Vagina (tissue), 2 donors: ENCODE data around the gene EVL. TPM values are rescaled to one million over a fixed set of nuclear protein-coding genes. Genes with fewer than 3 reads are reported as not detected.
"Not testable (repeated sequence)": the region's sequence is repeated elsewhere in the genome, so short reads cannot be mapped to it uniquely, and the experiment has no call there.

ENCODE experiments used
- DNase-seq, 2 donors: peaks; one replicate each; pipeline ENCODE4 v3.0.0-alpha.2; 2017; ENCODE audit errors: extremely low spot score in 2 of 2
- H3K27ac ChIP-seq: fragments of 200-600 bp; sonication (generic); one replicate; pipeline ENCODE4 v1.5.1; 2019
- H3K27me3 ChIP-seq: fragments of 200-600 bp; sonication (generic); one replicate; pipeline ENCODE4 v1.5.1; 2019
- H3K36me3 ChIP-seq, 2 donors: fragments of 200-600 bp; sonication (generic); one replicate each; pipeline ENCODE4 v1.5.1; 2017 to 2019
- H3K4me1 ChIP-seq: fragments of 200-600 bp; sonication (generic); one replicate; pipeline ENCODE4 v1.5.1; 2019
- H3K4me3 ChIP-seq, 2 donors: fragments of 200-600 bp; sonication (generic); 1 replicate in 1 of 2; 2 replicates in 1 of 2; pipeline ENCODE4 v1.5.1; 2016 to 2019
- H3K9me3 ChIP-seq: fragments of 200-600 bp; sonication (generic); one replicate; pipeline ENCODE4 v1.5.1; 2019
- CTCF ChIP-seq, 3 experiments: fragments of 450-650 bp in 2 of 3; fragments of 200-600 bp in 1 of 3; sonication (generic) in 1 of 3; IDR thresholded peaks; one replicate each; pipeline ENCODE4 v1.5.1; 2017 to 2019; ENCODE audit warnings: antibody characterized with exemption in 3 of 3, mild to moderate bottlenecking in 2 of 3, moderate library complexity in 2 of 3
- POLR2A ChIP-seq, 2 donors: fragments of 450-650 bp; IDR thresholded peaks; one replicate each; pipeline ENCODE4 v1.6.1; 2017; ENCODE audit warnings: antibody characterized with exemption in 2 of 2, mild to moderate bottlenecking in 2 of 2, moderate library complexity in 2 of 2
- POLR2AphosphoS5 ChIP-seq, 2 donors: sonication (generic); formaldehyde crosslinking; IDR thresholded peaks; one replicate each; pipeline ENCODE4 v1.9.0; 2017; ENCODE audit warnings: antibody characterized with exemption in 2 of 2, mild to moderate bottlenecking in 2 of 2, low read depth in 1 of 2; ENCODE audit not compliant: insufficient read depth in 1 of 2
- intact Hi-C: fragments of 100-400 bp; cut with DNase I; formaldehyde crosslinking; loops from one replicate; pipeline ENCODE4 v1.15.1; 2023
- total RNA-seq: library from RNA; depleted of rRNA; stranded (reverse); fragments of >200 nt; gene quantifications from one replicate; pipeline ENCODE4 v1.2.3, GENCODE V29; 2016

The EVL gene
- total RNA-seq, 1 donor from 2014 or later: 112 TPM

DNA sequence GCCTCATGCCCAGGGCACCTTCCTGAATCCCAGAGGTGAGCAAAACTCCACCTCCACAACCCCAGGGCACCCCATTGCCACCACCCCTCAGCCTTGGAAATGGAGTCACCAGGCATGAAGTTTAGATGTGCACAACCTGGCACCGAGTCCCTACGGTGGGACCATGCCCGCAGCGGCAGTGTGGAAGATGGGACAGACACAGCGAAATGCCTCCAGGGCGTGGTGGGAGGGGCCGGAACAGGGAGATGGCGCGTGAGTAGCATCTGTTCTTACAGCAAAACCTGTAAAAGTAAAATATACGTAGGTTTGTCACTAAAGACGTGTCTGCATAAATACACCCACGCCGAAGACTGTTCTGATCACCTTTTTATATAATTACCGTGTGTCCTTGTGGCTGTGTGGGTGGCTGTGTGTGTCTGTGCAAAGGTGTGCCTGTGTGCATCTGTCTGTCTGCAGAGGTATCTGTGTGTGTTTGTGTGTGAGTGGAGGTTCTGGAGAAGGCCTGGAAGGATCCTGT is 111.6 kb downstream of the EVL start:
- intact Hi-C loops: no loop called here
- H3K4me3 ChIP-seq: no peak overlapping the region
- no peak for DNase-seq
- no peaks in the 10 kb centered on the region for H3K9me3 ChIP-seq
- no peaks in the 10 kb centered on the region for H3K36me3 ChIP-seq
- no peak overlapping the region for H3K27ac ChIP-seq
- TF ChIP-seq POLR2A (IDR thresholded peaks at IDR 0.05) (no peak), POLR2AphosphoS5 (IDR thresholded peaks at IDR 0.05; ENCODE audit: insufficient read depth in 1 of 2, low read depth in 1 of 2) (no peak), CTCF (IDR thresholded peaks at IDR 0.05) (no peak)
- no peaks in the 10 kb centered on the region for H3K4me1 ChIP-seq
- H3K27me3 ChIP-seq: no peaks in the 10 kb centered on the region

DNA sequence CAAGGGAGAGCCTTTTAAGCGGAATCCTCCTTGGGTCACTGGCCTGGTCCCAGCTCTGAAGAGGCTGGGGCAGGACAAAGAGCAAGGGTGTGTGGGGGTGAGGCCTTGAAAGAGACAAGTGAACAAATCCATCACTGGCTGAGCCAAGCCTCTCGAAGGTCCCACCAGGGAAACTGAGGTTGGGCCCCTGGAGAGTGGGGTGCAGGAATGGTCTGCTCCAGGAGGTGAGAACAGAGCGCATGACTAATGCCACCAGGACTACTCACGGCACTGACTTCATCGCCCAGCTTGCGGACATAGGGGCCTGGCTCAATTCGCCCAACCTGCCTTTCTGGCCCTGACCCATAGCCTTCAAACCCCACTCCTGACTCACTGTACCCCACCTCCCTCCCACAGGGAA is 113.5 kb downstream of the EVL start:
- Histone ChIP-seq H3K4me1 (no peaks in the 10 kb centered on the region), H3K4me3 (no peak overlapping the region), H3K9me3 (no peaks in the 10 kb centered on the region), H3K27ac (no peak overlapping the region), H3K27me3 (no peaks in the 10 kb centered on the region), H3K36me3 (no peaks in the 10 kb centered on the region)
- intact Hi-C loops: no loop called here
- no peak for TF ChIP-seq POLR2A (IDR thresholded peaks at IDR 0.05)
- no peak for DNase-seq

DNA sequence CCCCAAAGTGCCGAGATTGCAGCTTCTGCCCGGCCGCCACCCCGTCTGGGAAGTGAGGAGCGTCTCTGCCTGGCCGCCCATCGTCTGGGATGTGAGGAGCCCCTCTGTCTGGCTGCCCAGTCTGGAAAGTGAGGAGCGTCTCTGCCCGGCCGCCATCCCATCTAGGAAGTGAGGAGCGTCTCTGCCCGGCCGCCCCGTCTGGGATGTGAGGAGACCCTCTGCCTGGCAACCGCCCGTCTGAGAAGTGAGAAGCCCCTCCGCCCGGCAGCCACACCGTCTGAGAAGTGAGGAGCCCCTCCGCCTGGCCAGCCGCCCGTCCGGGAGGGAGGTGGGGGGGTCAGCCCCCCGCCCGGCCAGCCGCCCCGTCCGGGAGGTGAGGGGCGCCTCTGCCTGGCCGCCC is 115.4 kb downstream of the EVL start:
- H3K36me3 ChIP-seq, H3K27ac ChIP-seq, H3K27me3 ChIP-seq, DNase-seq, H3K9me3 ChIP-seq, intact Hi-C loops, H3K4me1 ChIP-seq, H3K4me3 ChIP-seq: not testable (repeated sequence)

GRCh38 chr14:100181876-100182551 is 116.8 kb downstream of the EVL start:
- intact Hi-C loops, H3K27ac ChIP-seq, H3K4me1 ChIP-seq, DNase-seq, H3K9me3 ChIP-seq, H3K4me3 ChIP-seq, H3K27me3 ChIP-seq, H3K36me3 ChIP-seq: not testable (repeated sequence)

- Histone ChIP-seq H3K4me3 (no peak overlapping the region), H3K9me3 (no peaks in the 10 kb centered on the region), H3K4me1 (peaks cover 3% of the 10 kb centered on the region), H3K27me3 (no peaks in the 10 kb centered on the region), H3K36me3 (no peaks in the 10 kb centered on the region), H3K27ac (no peak overlapping the region)
- intact Hi-C loops: no loop called here
- DNase-seq: no peak
- TF ChIP-seq CTCF (IDR thresholded peaks at IDR 0.05): no peak
- no peak for TF ChIP-seq POLR2A (IDR thresholded peaks at IDR 0.05)
- no peak for TF ChIP-seq POLR2AphosphoS5 (IDR thresholded peaks at IDR 0.05; ENCODE audit: insufficient read depth in 1 of 2, low read depth in 1 of 2)
These were observed 122.1 kb downstream of the EVL start for GRCh38 chr14:100187247-100187833.

GRCh38 chr14:100188392-100189030 is 123.3 kb downstream of the EVL start:
- DNase-seq: no peak
- H3K4me1 ChIP-seq: peaks cover 11% of the 10 kb centered on the region
- H3K9me3 ChIP-seq: no peaks in the 10 kb centered on the region
- H3K27ac ChIP-seq: no peak overlapping the region
- intact Hi-C loops: no loop called here
- no peaks in the 10 kb centered on the region for H3K36me3 ChIP-seq
- H3K27me3 ChIP-seq: no peaks in the 10 kb centered on the region
- TF ChIP-seq CTCF (IDR thresholded peaks at IDR 0.05) (no peak), POLR2A (IDR thresholded peaks at IDR 0.05) (no peak), POLR2AphosphoS5 (IDR thresholded peaks at IDR 0.05; ENCODE audit: insufficient read depth in 1 of 2, low read depth in 1 of 2) (no peak)
- H3K4me3 ChIP-seq: no peak overlapping the region
